HAP-1 (cell line): ENCODE results near the gene OR6C6.
"Not testable (repeated sequence)": the region's sequence is repeated elsewhere in the genome, so short reads cannot be mapped to it uniquely, and the experiment has no call there.

Experiments used
- DNase-seq, 2 experiments: peaks; one replicate each; pipeline ENCODE4 v3.0.0-alpha.2; 2016 to 2020; ENCODE audit warnings: low spot score in 2 of 2
- H3K27me3 ChIP-seq: fragments of 250-450 bp; sonication (Bioruptor Pico); 2 replicates; pipeline ENCODE4 v1.5.1; 2020; ENCODE audit warnings: low read depth, mild to moderate bottlenecking, moderate library complexity
- H3K36me3 ChIP-seq: fragments of 250-450 bp; sonication (Bioruptor Pico); replicated peaks from 2 replicates; pipeline ENCODE4 v1.5.1; 2020; ENCODE audit warnings: mild to moderate bottlenecking
- H3K4me1 ChIP-seq: fragments of 250-450 bp; sonication (Bioruptor Pico); 2 replicates; pipeline ENCODE4 v1.5.1; 2020; ENCODE audit warnings: mild to moderate bottlenecking
- H3K4me3 ChIP-seq: fragments of 250-450 bp; sonication (Bioruptor Pico); 2 replicates; pipeline ENCODE4 v1.5.1; 2020; ENCODE audit warnings: mild to moderate bottlenecking, moderate library complexity
- H3K9me3 ChIP-seq: fragments of 250-450 bp; sonication (Bioruptor Pico); 2 replicates; pipeline ENCODE4 v1.5.1; 2020; ENCODE audit warnings: mild to moderate bottlenecking, moderate library complexity
- in situ Hi-C: fragments of 300-500 bp; cut with MboI; formaldehyde crosslinking; loops from 3 replicates; pipeline ENCODE4 v1.14.3; 2020; ENCODE audit warnings: low sequenced_read_pairs, inconsistent platforms, mixed read lengths

Gene OR6C6

GRCh38 chr12:55296469-55296868 is at the start of gene OR6C6:
TSS of gene OR6C6 (minus strand) at chr12:55296569. CDS start at chr12:55295232, 1,337 bp downstream.
- Histone ChIP-seq H3K36me3 (no peaks in the 10 kb centered on the region), H3K4me1 (no peaks in the 10 kb centered on the region), H3K27me3 (0 out of 2 replicates have a peak, but pooled peaks cover 2% of the 10 kb centered on the region), H3K4me3 (no peak within 1 kb of the TSS), H3K9me3 (no peaks in the 10 kb centered on the region)
- no peak for DNase-seq
- in situ Hi-C loops, result no loop called here

- Histone ChIP-seq H3K36me3 (no peaks in the 10 kb centered on the region), H3K27me3 (no peaks in the 10 kb centered on the region), H3K4me1 (no peaks in the 10 kb centered on the region), H3K9me3 (no peaks in the 10 kb centered on the region), H3K4me3 (no peak overlapping the region)
- DNase-seq, result no peak
- in situ Hi-C loops, result no loop called here
These were observed 39.6 kb upstream of the OR6C6 start for GRCh38 chr12:55336002-55336401.

GRCh38 chr12:55330446-55330845 is 34.1 kb upstream of the OR6C6 start, which contains the start of gene OR6C3:
TSS of gene OR6C3 (plus strand) at chr12:55330746. CDS start at chr12:55331701, 955 bp downstream.
- Histone ChIP-seq H3K27me3 (no peaks in the 10 kb centered on the region), H3K4me1 (no peaks in the 10 kb centered on the region), H3K4me3 (no peak within 1 kb of the TSS), H3K9me3 (no peaks in the 10 kb centered on the region), H3K36me3 (no peaks in the 10 kb centered on the region)
- in situ Hi-C loops, result no loop called here
- DNase-seq, result no peak

GRCh38 chr12:55325801-55326200 is 29.4 kb upstream of the OR6C6 start:
- H3K27me3 ChIP-seq, in situ Hi-C loops, H3K4me3 ChIP-seq, DNase-seq, H3K36me3 ChIP-seq, H3K4me1 ChIP-seq, H3K9me3 ChIP-seq: not testable (repeated sequence)

GRCh38 chr12:55320201-55320600 is 23.8 kb upstream of the OR6C6 start:
- no peak for DNase-seq
- in situ Hi-C loops, result no loop called here
- no peaks in the 10 kb centered on the region for H3K4me1 ChIP-seq
- no peaks in the 10 kb centered on the region for H3K36me3 ChIP-seq
- H3K27me3 ChIP-seq, result no peaks in the 10 kb centered on the region
- no peak overlapping the region for H3K4me3 ChIP-seq
- no peaks in the 10 kb centered on the region for H3K9me3 ChIP-seq

GRCh38 chr12:55314043-55314442 is 17.7 kb upstream of the OR6C6 start, which contains the start of gene OR6C1:
TSS of gene OR6C1 (plus strand) at chr12:55314343. CDS start at chr12:55320600, 6,257 bp downstream.
- in situ Hi-C loops, result no loop called here
- Histone ChIP-seq H3K27me3 (no peaks in the 10 kb centered on the region), H3K4me3 (no peak within 1 kb of the TSS), H3K4me1 (no peaks in the 10 kb centered on the region), H3K9me3 (no peaks in the 10 kb centered on the region), H3K36me3 (no peaks in the 10 kb centered on the region)
- DNase-seq, result no peak

- Histone ChIP-seq H3K9me3 (no peaks in the 10 kb centered on the region), H3K4me3 (no peak overlapping the region), H3K27me3 (no peaks in the 10 kb centered on the region), H3K36me3 (no peaks in the 10 kb centered on the region), H3K4me1 (no peaks in the 10 kb centered on the region)
- in situ Hi-C loops, result no loop called here
- no peak for DNase-seq
These were observed 6.4 kb downstream of the OR6C6 start for GRCh38 chr12:55289999-55290398.

GRCh38 chr12:55280991-55281390 is 15.4 kb downstream of the OR6C6 start:
- DNase-seq, result no peak
- Histone ChIP-seq H3K4me1 (no peaks in the 10 kb centered on the region), H3K27me3 (no peaks in the 10 kb centered on the region), H3K4me3 (no peak overlapping the region), H3K9me3 (no peaks in the 10 kb centered on the region), H3K36me3 (no peaks in the 10 kb centered on the region)
- in situ Hi-C loops, result no loop called here

GRCh38 chr12:55258303-55258702 is 38.1 kb downstream of the OR6C6 start:
- Histone ChIP-seq H3K27me3 (no peaks in the 10 kb centered on the region), H3K9me3 (no peaks in the 10 kb centered on the region), H3K36me3 (no peaks in the 10 kb centered on the region), H3K4me1 (no peaks in the 10 kb centered on the region), H3K4me3 (no peak overlapping the region)
- in situ Hi-C loops, result no loop called here
- DNase-seq, result no peak

GRCh38 chr12:55256831-55257230 is 39.5 kb downstream of the OR6C6 start:
- H3K4me3 ChIP-seq, result no peak overlapping the region
- H3K4me1 ChIP-seq, result no peaks in the 10 kb centered on the region
- in situ Hi-C loops, result no loop called here
- H3K27me3 ChIP-seq, result no peaks in the 10 kb centered on the region
- H3K9me3 ChIP-seq, result no peaks in the 10 kb centered on the region
- DNase-seq, result no peak
- H3K36me3 ChIP-seq, result no peaks in the 10 kb centered on the region

- no peak for DNase-seq
- Histone ChIP-seq H3K36me3 (no peaks in the 10 kb centered on the region), H3K9me3 (no peaks in the 10 kb centered on the region), H3K27me3 (no peaks in the 10 kb centered on the region), H3K4me1 (no peaks in the 10 kb centered on the region), H3K4me3 (no peak overlapping the region)
- in situ Hi-C loops, result no loop called here
These were observed 43.1 kb downstream of the OR6C6 start for GRCh38 chr12:55253281-55253680.

GRCh38 chr12:55250944-55251343 is 45.4 kb downstream of the OR6C6 start:
- Histone ChIP-seq H3K9me3 (no peaks in the 10 kb centered on the region), H3K36me3 (no peaks in the 10 kb centered on the region), H3K4me3 (no peak overlapping the region), H3K4me1 (no peaks in the 10 kb centered on the region), H3K27me3 (peaks cover 4% of the 10 kb centered on the region; the same call in 1 of the 2 replicates)
- no peak for DNase-seq
- in situ Hi-C loops, result no loop called here

GRCh38 chr12:55246159-55246558 is 50.2 kb downstream of the OR6C6 start:
- H3K9me3 ChIP-seq, result no peaks in the 10 kb centered on the region
- H3K36me3 ChIP-seq, result no peaks in the 10 kb centered on the region
- peaks cover 5% of the 10 kb centered on the region; the same call in 1 of the 2 replicates for H3K27me3 ChIP-seq
- no peaks in the 10 kb centered on the region for H3K4me1 ChIP-seq
- DNase-seq, result no peak
- in situ Hi-C loops, result no loop called here
- H3K4me3 ChIP-seq, result no peak overlapping the region

- no peak for DNase-seq
- no peaks in the 10 kb centered on the region for H3K36me3 ChIP-seq
- no peaks in the 10 kb centered on the region for H3K9me3 ChIP-seq
- in situ Hi-C loops, result no loop called here
- no peaks in the 10 kb centered on the region for H3K4me1 ChIP-seq
- no peak within 1 kb of the TSS for H3K4me3 ChIP-seq
- peaks cover 5% of the 10 kb centered on the region; the same call in 1 of the 2 replicates for H3K27me3 ChIP-seq
These were observed 52.1 kb downstream of the OR6C6 start, which contains the start of gene OR6C74 for GRCh38 chr12:55244309-55244708. TSS of gene OR6C74 (plus strand) at chr12:55244609. CDS start at chr12:55247288, 2,679 bp downstream.
